Stimulated activated CD4-positive, alpha-beta T cell treated with anti-CD3 and anti-CD28 coated beads, Interleukin-2, amount 100 ng/mL, for 4 hours (primary cell): ENCODE measurements around the gene SASH3.

Experiments used
- DNase-seq: peaks from one replicate; pipeline ENCODE4 v3.0.0-alpha.2; 2020; ENCODE audit warnings: low read depth

SASH3 gene

GRCh38 chrX:129759576-129760061, 20.1 kb upstream of the SASH3 start:
- peak; percentile 33 for DNase-seq

DNA sequence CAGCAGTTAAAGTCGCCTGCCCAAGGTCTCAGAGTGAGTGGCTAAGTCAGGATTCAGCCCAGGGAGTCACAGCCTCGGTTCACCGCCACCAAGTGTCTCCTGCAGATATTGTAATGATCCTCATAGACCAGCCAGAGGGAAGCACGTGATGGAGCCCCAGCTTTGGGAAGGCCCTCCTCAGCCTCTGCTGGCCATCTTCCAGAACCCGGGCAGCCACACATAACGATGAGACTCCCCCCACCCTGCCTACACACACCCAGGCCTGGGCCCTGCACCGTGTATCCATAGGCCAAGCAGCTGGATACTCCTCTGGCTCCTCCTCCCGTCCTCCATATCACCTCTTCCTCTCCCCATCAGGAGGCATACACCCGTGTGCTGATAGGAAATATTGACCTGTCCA, 19.6 kb upstream of the SASH3 start:
- DNase-seq = no peak

- no peak for DNase-seq
Measured at GRCh38 chrX:129760981-129761380, 18.8 kb upstream of the SASH3 start.

DNA sequence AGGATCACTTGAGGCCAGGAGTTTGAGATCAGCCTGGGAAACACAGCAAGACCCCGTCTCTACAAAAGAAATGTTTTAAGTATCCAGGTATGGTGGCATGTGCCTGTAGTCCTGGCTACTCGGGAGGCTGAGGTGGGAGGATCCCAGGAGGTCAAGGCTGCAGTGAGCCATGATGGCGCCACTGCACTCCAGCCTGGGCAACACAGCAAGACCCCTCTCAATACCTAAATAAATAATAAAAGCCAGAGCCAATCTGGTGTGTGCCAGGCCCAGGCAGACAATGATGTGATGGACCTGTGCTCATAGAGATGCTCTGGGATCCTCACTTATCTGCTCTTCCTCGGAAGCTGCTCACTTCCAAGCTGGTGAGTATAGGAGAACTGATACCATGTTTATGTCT, 18.2 kb upstream of the SASH3 start:
- DNase-seq = no peak

- no peak for DNase-seq
Measured at GRCh38 chrX:129762448-129762847, 17.3 kb upstream of the SASH3 start.

DNA sequence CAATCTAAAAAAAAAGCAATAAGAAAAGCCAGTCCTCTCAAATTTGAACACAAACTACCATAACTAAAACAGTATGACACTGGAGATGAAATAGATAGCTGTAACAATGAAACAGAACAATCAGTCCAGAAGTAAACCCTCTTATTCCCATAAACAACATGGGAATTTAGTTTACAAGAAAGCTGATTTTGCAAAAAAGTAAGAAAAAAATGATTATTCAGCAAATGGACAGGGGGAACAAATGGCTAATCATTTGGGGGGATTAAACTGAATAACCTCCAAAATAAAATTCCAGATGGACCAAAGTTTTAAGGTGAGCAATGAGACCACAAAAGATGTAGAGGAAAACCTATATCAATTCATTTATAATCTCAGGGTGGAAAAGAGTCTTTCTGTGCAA, 16.1 kb upstream of the SASH3 start:
- no peak for DNase-seq

DNA sequence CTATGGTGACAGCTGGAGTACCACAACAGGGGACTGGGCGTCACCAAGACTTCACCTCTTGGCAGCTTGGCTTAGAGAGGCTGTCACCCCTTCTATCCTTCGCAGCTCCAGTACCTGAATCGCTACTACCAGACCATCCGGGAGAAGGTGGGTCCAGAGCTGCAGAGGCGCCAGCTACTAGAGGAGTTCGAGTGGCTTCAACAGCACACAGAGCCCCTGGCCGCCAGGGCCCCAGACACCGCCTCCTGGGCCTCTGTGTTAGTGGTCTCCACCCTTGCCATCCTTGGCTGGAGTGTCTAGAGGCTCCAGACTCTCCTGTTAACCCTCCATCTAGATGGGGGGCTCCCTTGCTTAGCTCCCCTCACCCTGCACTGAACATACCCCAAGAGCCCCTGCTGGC, 11.6 kb upstream of the SASH3 start:
- DNase-seq = no peak

DNA sequence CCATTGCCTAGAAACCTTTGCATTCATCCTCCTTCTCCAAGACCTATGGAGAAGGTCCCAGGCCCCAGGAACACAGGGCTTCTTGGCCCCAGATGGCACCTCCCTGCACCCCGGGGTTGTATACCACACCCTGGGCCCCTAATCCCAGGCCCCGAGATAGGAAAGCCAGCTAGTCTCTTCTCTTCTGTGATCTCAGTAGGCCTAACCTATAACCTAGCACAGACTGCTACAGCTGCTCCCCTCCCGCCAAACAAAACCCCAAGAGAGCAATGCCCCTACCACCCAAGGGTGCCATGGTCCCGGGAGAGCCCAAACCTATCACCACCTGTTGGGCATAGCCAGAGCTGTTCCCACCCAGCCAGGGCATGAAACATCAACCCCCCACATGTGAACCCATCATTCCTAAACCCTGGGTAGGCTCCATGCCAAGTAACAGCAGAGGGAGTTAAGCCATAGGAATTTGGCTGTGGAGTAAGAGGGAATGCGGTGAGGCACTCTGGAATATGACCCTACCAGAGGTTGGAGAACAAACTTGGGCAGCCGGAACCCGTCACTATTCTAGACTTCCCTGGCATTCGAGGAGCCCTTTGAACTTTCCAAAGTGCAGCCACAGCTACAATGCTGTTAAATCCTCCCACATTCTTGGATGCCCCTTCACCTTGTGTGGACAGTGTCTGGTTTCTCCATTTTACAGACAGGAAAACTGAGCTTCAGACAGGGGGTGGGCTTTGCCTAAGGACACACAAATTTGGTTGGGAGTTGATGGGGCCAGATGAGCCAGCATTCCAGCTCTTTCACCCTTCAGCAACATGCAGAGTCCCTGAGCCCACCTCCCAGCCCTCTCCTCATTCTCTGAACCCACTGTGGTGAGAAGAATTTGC, 10.9 kb upstream of the SASH3 start:
- DNase-seq = no peak

DNA sequence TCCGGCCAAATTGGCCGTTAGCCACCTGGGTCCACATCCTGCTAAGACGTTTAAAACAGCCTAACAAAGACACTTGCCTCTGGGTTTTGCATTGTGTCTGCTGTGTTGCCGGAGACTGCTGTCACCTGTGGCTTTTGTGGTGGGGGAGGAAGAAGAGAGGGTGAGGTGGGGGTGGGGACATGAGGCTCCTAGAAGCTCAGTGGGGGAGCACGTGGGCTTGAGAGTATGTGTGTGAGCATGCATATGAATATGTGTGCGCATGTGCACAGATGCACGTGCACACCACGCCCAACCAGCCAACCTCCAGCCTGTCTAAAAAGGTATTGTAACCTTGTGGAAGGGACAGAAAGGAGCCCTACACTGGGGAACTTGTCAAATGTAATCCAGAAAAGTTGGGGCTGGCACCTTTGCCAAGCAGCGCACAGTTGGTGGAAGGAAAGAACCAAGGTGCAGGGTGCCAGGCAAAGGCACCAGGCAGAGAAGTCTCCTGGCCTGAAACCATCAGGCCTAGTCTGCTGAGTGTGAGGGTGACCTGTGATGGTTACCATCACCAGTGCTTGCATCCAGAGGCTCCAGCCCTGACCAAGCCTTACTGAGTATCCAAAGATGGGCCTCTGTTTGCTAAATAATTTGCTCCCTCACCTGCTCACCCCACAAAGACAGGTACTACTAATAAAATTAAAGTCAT, 10.1 kb upstream of the SASH3 start:
- peak; percentile 71 for DNase-seq

- no peak for DNase-seq
Measured at GRCh38 chrX:129771266-129771995, 8.3 kb upstream of the SASH3 start.

GRCh38 chrX:129772796-129773431, 6.8 kb upstream of the SASH3 start:
- DNase-seq = no peak

- no peak for DNase-seq
Measured at GRCh38 chrX:129773649-129774458, 5.9 kb upstream of the SASH3 start.

DNA sequence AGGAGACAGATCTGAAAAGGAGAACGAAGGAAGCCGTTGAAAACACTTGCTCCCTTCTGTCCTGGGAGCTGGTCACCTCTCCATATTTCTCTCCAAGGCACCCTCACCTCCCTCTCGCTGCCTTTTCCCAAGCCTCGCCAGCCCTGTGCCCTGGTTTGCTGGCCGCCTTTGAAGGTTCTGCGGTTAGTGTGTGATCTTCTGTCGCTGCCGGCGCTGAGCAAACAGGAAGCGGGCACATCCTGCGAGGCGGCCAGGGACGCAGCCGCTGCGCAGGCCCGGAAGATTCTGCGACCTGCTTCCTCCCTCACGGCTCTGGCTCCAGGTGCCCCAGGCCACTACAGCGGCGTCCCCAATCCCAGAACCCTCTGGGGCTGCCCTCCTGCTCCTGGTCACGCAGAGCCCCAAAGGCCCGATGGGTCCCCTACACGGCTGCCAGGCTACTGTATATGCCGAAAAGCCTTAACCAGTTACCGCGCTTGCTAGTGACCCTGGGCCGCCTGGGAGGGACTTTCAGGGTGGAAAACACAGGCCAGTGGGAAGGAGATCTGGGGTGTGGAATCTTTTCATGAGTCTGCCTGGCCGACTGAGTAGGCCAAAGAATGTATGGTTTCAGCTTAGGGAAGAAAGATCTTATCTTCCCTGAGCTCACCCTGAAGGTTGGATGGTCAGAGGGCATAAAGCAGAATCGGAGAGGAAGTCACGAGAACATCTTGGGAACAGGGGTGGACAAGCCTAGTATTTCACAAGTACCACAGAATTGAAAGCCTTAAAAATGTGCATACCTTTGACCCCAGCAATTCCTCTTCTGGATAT, 2.3 kb upstream of the SASH3 start:
- peak; percentile 45 for DNase-seq

GRCh38 chrX:129779086-129779672, 570 bp upstream of the SASH3 start:
- DNase-seq = no peak

DNA sequence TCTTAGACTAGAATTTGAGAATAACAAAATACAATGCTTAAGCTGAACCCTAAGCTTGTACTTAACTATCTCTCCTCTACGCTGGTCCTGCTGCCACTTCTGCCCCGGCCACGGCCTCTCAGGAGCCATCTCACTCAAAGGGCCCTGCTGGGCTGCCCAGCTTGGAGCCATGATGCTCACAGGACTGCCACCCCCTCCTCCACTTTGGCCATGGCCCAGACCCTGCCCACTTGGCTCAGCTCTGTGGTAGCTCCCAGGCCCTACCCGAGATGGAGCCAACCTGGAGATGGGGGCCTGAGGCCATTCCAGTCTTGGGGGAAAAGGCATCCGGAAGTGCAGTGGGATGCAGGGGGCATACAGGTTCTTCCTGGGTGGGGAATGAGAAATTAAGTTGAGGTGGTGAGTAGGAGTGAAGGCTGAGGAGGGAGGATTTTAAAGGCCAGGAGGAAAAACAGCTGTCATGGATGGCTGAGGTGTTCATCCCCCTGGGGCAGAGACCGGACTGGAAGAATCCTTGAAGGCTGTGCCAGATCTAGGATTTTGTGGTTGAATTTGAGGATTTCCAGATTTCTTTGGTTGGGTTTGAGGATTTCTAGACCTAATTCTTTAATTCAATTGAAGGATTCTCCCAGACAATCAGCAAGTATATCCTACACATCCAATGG, 824 bp downstream of the SASH3 start:
- no peak for DNase-seq

DNA sequence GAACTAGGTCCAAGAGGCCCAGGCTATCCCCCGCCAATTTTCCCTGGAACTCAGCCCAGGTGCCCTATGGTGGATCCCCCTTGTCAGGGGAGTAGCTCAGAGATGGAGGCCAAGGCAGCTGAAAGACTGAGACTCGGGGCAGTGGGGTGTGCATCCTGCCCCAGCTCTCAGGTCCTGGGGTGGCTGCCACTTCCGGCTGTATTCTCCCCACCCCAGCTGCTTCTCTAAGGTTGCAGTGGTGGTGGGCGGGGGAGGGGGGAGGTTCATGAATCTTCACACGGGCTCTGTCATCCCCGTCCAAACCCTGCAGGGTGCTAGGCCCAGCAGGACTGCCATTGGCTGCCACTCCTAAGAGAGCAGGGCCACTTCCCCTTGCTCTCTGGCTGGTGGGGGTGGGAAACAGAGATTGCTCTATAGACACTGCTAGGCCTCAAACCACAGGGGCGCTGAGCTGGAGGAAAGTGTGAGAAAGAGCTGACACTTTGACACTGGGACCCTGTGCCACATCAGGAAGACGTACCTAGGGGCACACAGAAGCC, 1.5 kb downstream of the SASH3 start:
- DNase-seq = peak; percentile 62

- no peak for DNase-seq
Measured at GRCh38 chrX:129781680-129782495, 2.1 kb downstream of the SASH3 start.

DNA sequence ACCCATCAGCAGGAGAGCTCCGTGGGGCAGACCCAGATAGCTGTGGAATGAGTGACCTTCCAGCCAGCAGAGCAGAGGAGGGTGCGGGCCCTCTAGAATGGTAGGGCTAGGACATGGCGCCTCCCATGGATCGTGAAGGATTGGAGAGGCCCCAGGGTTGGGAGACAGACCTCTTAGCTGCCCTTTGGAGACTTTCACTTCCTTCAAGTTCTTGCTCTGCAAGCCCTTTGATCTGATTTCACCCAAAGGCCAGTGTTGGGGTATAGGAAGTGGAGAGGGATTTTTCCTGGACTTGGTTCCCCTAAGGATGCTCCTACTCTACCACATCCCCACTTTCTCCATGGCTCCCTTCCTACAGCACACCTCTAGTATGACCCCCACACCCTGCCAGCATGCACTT, 3.0 kb downstream of the SASH3 start:
- DNase-seq = no peak
